Neural cell (in vitro differentiated cells): Measurements from ENCODE around the gene ZBTB40. TPM values are rescaled to one million over a fixed set of nuclear protein-coding genes. Genes with fewer than 3 reads are reported as not detected.

Experiments
- H2AFZ ChIP-seq: fragments of 200-600, 300-800 bp; sonication (generic), shearing (Covaris generic); 2 replicates; pipeline ENCODE4 v1.6.0; 2014; ENCODE audit warnings: low read depth, mild to moderate bottlenecking, antibody characterized with exemption, low read length, moderate library complexity
- H3F3A ChIP-seq: fragments of 200-600 bp; shearing (Covaris generic); 2 replicates; pipeline ENCODE4 v1.6.1; 2016; ENCODE audit warnings: mild to moderate bottlenecking, moderate library complexity, mixed read lengths, antibody characterized with exemption, low read length; ENCODE audit not compliant: insufficient read depth, poor library complexity, severe bottlenecking
- H3K27ac ChIP-seq: fragments of 200-600, 300-800 bp; sonication (generic), shearing (Covaris generic); 2 replicates; pipeline ENCODE4 v1.5.1; 2014; ENCODE audit warnings: mild to moderate bottlenecking, low read length, moderate library complexity
- H3K27me3 ChIP-seq: fragments of 300-800, 200-600 bp; sonication (generic), shearing (Covaris generic); 2 replicates; pipeline ENCODE4 v1.6.0; 2014; ENCODE audit warnings: mild to moderate bottlenecking, low read depth, low read length, moderate library complexity; ENCODE audit not compliant: insufficient read depth
- H3K36me3 ChIP-seq: fragments of 300-800, 200-600 bp; sonication (generic), shearing (Covaris generic); 2 replicates; pipeline ENCODE4 v1.5.1; 2014; ENCODE audit warnings: mild to moderate bottlenecking, antibody characterized with exemption, low read length, moderate library complexity; ENCODE audit not compliant: insufficient read depth
- H3K4me2 ChIP-seq: fragments of 300-800, 200-600 bp; sonication (generic), shearing (Covaris generic); 2 replicates; pipeline ENCODE4 v1.6.0; 2014; ENCODE audit warnings: mild to moderate bottlenecking, low read length
- H3K4me3 ChIP-seq: fragments of 300-800, 200-600 bp; sonication (generic), shearing (Covaris generic); 2 replicates; pipeline ENCODE4 v1.5.1; 2014; ENCODE audit warnings: mild to moderate bottlenecking, low read length, moderate library complexity
- H3K79me2 ChIP-seq: fragments of 200-600 bp; shearing (Covaris generic); replicated peaks from 2 replicates; pipeline ENCODE4 v1.6.0; 2014; ENCODE audit warnings: mild to moderate bottlenecking, low read length, moderate library complexity; ENCODE audit not compliant: insufficient read depth
- H3K9ac ChIP-seq: fragments of 300-800, 200-600 bp; sonication (generic), shearing (Covaris generic); 2 replicates; pipeline ENCODE4 v1.6.1; 2016; ENCODE audit warnings: mild to moderate bottlenecking, low read length, mixed read lengths
- H3K9me2 ChIP-seq: fragments of 200-600 bp; shearing (Covaris generic); 2 replicates; pipeline ENCODE4 v1.6.1; 2016; ENCODE audit warnings: mild to moderate bottlenecking, low read length, mixed read lengths; ENCODE audit not compliant: insufficient read depth
- H3K9me3 ChIP-seq: fragments of 200-600, 300-800 bp; sonication (generic), shearing (Covaris generic); 2 replicates; pipeline ENCODE4 v1.6.1; 2016; ENCODE audit warnings: mild to moderate bottlenecking, mixed run types, low read length, moderate library complexity, mixed read lengths
- H4K20me1 ChIP-seq: fragments of 200-600 bp; shearing (Covaris generic); 2 replicates; pipeline ENCODE4 v1.6.1; 2016; ENCODE audit warnings: mild to moderate bottlenecking, mixed run types; ENCODE audit not compliant: insufficient read depth
- CTCF ChIP-seq: fragments of 450-650 bp; IDR thresholded peaks from 2 replicates; pipeline ENCODE4 v1.5.1; 2014; ENCODE audit warnings: antibody characterized with exemption, mild to moderate bottlenecking, moderate library complexity; ENCODE audit not compliant: poor library complexity, severe bottlenecking
- EP300 ChIP-seq: fragments of 450-650 bp; conservative IDR thresholded peaks from 2 replicates; pipeline ENCODE4 v1.6.1; 2014; ENCODE audit warnings: antibody characterized with exemption, mild to moderate bottlenecking, moderate library complexity; ENCODE audit not compliant: poor library complexity, severe bottlenecking
- EZH2 ChIP-seq: fragments of 200-600, 300-800 bp; shearing (Covaris generic), sonication (generic); IDR thresholded peaks from 2 replicates; pipeline ENCODE4 v1.6.1; 2014; ENCODE audit warnings: antibody characterized with exemption, low read length, borderline replicate concordance, mild to moderate bottlenecking; ENCODE audit not compliant: insufficient read depth, poor library complexity, severe bottlenecking
- MXI1 ChIP-seq: fragments of 450-650 bp; conservative IDR thresholded peaks from 2 replicates; pipeline ENCODE4 v1.6.1; 2014; ENCODE audit warnings: antibody characterized with exemption, mild to moderate bottlenecking; ENCODE audit not compliant: poor library complexity, severe bottlenecking
- POLR2AphosphoS5 ChIP-seq: IDR thresholded peaks from 2 replicates; pipeline ENCODE4 v1.6.1; 2012
- RAD21 ChIP-seq: fragments of 450-650 bp; conservative IDR thresholded peaks from 2 replicates; pipeline ENCODE4 v1.6.1; 2014; ENCODE audit warnings: antibody characterized with exemption, mild to moderate bottlenecking, moderate library complexity
- REST ChIP-seq: IDR thresholded peaks from 2 replicates; pipeline ENCODE4 v1.6.1; 2012; ENCODE audit warnings: borderline replicate concordance
- SMC3 ChIP-seq: fragments of 450-650 bp; conservative IDR thresholded peaks from 2 replicates; pipeline ENCODE4 v1.6.1; 2014; ENCODE audit warnings: antibody characterized with exemption, mild to moderate bottlenecking, moderate library complexity; ENCODE audit not compliant: poor library complexity
- TAF1 ChIP-seq: IDR thresholded peaks from 2 replicates; pipeline ENCODE4 v1.6.1; 2012; ENCODE audit warnings: low read depth
- polyA plus RNA-seq: library from polyadenylated mRNA; depleted of rRNA; stranded (reverse); fragments of >200 nt; gene quantifications from 2 replicates; pipeline ENCODE4 v1.2.3, GENCODE V29; 2014

The ZBTB40 gene
- polyA plus RNA-seq, 1 donor from 2014 or later: 12.7 TPM

- no peaks in the 10 kb centered on the region for H3K9me3 ChIP-seq
- H3K36me3 ChIP-seq: no peaks in the 10 kb centered on the region
- TF ChIP-seq POLR2AphosphoS5: no peak
- no peak for TF ChIP-seq CTCF
- no peak for TF ChIP-seq REST
- TF ChIP-seq EZH2: no peak
- no peak for TF ChIP-seq EP300
- no peak for TF ChIP-seq RAD21
- TF ChIP-seq SMC3: no peak
- no peaks in the 10 kb centered on the region for H3F3A ChIP-seq
- no peaks in the 10 kb centered on the region for H4K20me1 ChIP-seq
- no peak overlapping the region for H3K27ac ChIP-seq
- no peak overlapping the region for H3K4me3 ChIP-seq
- H2AFZ ChIP-seq: no peak overlapping the region
- H3K9me2 ChIP-seq: no peaks in the 10 kb centered on the region
- no peaks in the 10 kb centered on the region for H3K27me3 ChIP-seq
- H3K9ac ChIP-seq: no peak overlapping the region
- no peak overlapping the region for H3K4me2 ChIP-seq
- H3K79me2 ChIP-seq: no peaks in the 10 kb centered on the region
These were observed 11.1 kb upstream of the ZBTB40 start for GRCh38 chr1:22440582-22440981.

- no peak overlapping the region for H3K4me2 ChIP-seq
- H3F3A ChIP-seq: no peaks in the 10 kb centered on the region
- no peak overlapping the region for H3K4me3 ChIP-seq
- no peaks in the 10 kb centered on the region for H3K9me2 ChIP-seq
- TF ChIP-seq SMC3 (no peak), REST (no peak), EZH2 (no peak), EP300 (no peak), RAD21 (no peak), TAF1 (no peak), MXI1 (no peak)
- H2AFZ ChIP-seq: no peak overlapping the region
- no peak overlapping the region for H3K9ac ChIP-seq
- no peak overlapping the region for H3K27ac ChIP-seq
- H3K36me3 ChIP-seq: no peaks in the 10 kb centered on the region
- no peaks in the 10 kb centered on the region for H3K79me2 ChIP-seq
- H3K9me3 ChIP-seq: no peaks in the 10 kb centered on the region
- no peaks in the 10 kb centered on the region for H4K20me1 ChIP-seq
- no peaks in the 10 kb centered on the region for H3K27me3 ChIP-seq
These were observed 9.3 kb upstream of the ZBTB40 start for GRCh38 chr1:22442212-22442894.
